Right atrium auricular region (tissue), 2 donors: ENCODE results near the gene SLC37A3. TPM values are rescaled to one million over a fixed set of nuclear protein-coding genes. Genes with fewer than 3 reads are reported as not detected.
"Not testable (repeated sequence)": the region's sequence is repeated elsewhere in the genome, so short reads cannot be mapped to it uniquely, and the experiment has no call there.

ENCODE experiments used
- DNase-seq: peaks from one replicate; pipeline ENCODE4 v3.0.0-alpha.2; 2019; ENCODE audit warnings: low spot score
- H3K27ac ChIP-seq, 2 donors: fragments of 200-600 bp; sonication (generic); 1 replicate in 1 of 2; 2 replicates in 1 of 2; pipeline ENCODE4 v1.5.1; 2016 to 2019
- H3K27me3 ChIP-seq, 2 donors: fragments of 200-600 bp; sonication (generic); one replicate each; pipeline versions ENCODE4 v1.5.1 to v1.6.0; 2017 to 2019
- H3K36me3 ChIP-seq: fragments of 200-600 bp; sonication (generic); one replicate; pipeline ENCODE4 v1.5.1; 2016
- H3K4me1 ChIP-seq, 2 donors: fragments of 200-600 bp; sonication (generic); one replicate each; pipeline versions ENCODE4 v1.5.1 to v1.6.0; 2017 to 2019
- H3K4me3 ChIP-seq, 2 donors: fragments of 200-600 bp; sonication (generic); 1 replicate in 1 of 2; 2 replicates in 1 of 2; pipeline ENCODE4 v1.5.1; 2017 to 2019; ENCODE audit warnings: mild to moderate bottlenecking in 1 of 2, moderate library complexity in 1 of 2
- H3K9me3 ChIP-seq, 2 donors: fragments of 200-600 bp; sonication (generic); one replicate each; pipeline ENCODE4 v1.5.1; 2019
- CTCF ChIP-seq, 2 donors: fragments of 200-600 bp; sonication (generic); IDR thresholded peaks; one replicate each; pipeline ENCODE4 v1.5.1; 2019; ENCODE audit warnings: antibody characterized with exemption in 2 of 2
- total RNA-seq, 2 donors: library from RNA; depleted of rRNA; stranded (reverse); fragments of >200 nt; gene quantifications; one replicate each; pipeline ENCODE4 v1.1.0, GENCODE V29; 2016

SLC37A3 gene
- total RNA-seq, 2 donors from 2014 or later, result 20.1 to 26.6 TPM

DNA sequence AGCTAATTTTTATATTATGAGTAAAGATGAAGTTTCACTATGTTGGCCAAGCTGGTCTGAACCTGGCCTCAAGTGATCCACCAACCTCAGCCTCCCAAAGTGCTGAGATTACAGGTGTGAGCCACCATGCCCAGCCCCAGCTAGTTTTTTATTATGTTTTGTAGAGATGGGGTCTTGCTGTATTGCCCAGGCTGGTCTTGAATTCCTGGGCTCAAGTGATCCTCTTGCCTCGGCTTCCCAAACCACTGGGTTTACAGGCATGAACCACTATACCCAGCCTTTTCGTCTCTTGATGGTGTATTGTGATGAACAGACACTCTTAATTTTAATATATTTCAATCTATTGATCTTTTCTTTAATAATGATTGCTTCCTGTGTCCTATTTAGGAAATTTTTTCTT is 23.2 kb upstream of the SLC37A3 start:
- Histone ChIP-seq H3K4me1 (no peaks in the 10 kb centered on the region), H3K27me3 (no peaks in the 10 kb centered on the region), H3K27ac (no peak overlapping the region), H3K36me3 (no peaks in the 10 kb centered on the region), H3K4me3 (no peak overlapping the region), H3K9me3 (no peaks in the 10 kb centered on the region)
- TF ChIP-seq CTCF (IDR thresholded peaks at IDR 0.05), result no peak
- no peak for DNase-seq

- Histone ChIP-seq H3K4me3 (no peak overlapping the region), H3K9me3 (no peaks in the 10 kb centered on the region), H3K4me1 (no peaks in the 10 kb centered on the region), H3K27ac (no peak overlapping the region), H3K27me3 (no peaks in the 10 kb centered on the region), H3K36me3 (no peaks in the 10 kb centered on the region)
- no peak for DNase-seq
- TF ChIP-seq CTCF (IDR thresholded peaks at IDR 0.05), result no peak
Observed at GRCh38 chr7:140418653-140419052, 20.3 kb upstream of the SLC37A3 start.

DNA sequence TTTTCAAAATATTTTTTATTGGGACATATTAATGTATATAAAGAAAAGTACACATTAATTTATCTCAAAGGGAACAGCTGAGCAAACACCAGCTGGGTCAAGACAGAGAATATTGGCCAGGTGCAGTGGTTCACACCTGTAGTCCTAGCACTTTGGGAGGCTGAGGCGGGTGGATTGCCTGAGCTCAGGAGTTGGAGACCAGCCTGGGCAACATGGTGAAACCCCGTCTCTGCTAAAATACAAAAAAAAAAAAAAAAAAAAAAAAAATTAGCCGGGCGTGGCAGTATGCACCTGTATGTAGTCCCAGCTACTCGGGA is 19.8 kb upstream of the SLC37A3 start:
- H3K27ac ChIP-seq, H3K9me3 ChIP-seq, H3K4me3 ChIP-seq, DNase-seq, H3K27me3 ChIP-seq, H3K36me3 ChIP-seq, H3K4me1 ChIP-seq: not testable (repeated sequence)

DNA sequence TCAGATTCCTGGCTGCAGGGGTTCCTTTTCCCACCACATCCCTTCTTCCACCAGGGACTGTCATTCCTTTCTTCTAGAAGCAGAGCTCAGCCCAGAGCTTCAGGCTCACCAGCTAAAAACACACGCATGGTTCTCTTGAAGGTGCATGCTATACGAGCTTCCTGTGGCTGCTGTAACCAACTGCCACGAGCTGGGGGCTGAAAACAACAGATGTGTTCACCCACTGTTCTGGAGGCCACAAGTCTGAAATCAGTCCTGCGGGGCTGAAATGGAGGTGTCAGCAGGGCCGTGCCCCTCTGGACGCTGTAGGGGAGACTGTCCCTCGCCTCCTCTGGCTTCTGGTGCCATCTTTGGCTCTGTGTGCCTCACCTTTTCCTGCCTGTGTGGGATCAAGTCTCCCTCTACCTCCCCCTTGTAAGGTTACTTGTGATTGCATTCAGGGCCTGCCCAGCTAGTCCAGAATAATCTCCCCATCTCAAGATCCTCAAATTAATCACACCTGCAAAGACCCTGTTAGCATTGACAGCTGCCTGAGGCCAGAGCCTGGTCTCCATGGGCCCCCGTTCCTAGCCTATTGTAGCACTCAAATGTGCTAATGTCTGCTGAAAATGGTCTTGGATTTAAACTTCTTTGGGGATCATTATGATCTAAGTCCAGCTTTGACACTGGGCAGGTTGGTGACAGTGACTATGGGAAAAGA is 19.3 kb upstream of the SLC37A3 start:
- no peaks in the 10 kb centered on the region for H3K36me3 ChIP-seq
- TF ChIP-seq CTCF (IDR thresholded peaks at IDR 0.05), result no peak
- no peak for DNase-seq

DNA sequence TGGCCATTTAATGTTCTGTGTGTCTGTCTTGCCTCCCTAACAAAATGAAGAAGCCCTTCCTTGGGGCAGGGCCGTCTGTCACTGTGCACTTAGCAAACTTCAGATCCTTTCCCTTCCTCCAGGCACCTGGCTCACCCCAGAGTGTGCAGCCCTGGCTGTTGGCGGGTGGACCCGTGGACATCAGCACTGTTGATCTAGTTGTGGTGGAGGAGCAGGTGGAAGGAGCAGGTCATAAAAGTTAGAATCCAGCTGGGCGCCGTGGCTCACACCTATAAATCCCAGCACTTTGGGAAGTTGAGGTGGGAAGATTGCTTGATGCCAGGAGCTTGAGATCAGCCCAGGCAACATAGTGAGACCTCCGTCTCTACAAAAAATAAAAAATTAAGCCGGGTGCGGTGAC is 18.2 kb upstream of the SLC37A3 start:
- Histone ChIP-seq H3K9me3 (no peaks in the 10 kb centered on the region), H3K36me3 (no peaks in the 10 kb centered on the region), H3K4me3 (no peak overlapping the region), H3K4me1 (no peaks in the 10 kb centered on the region), H3K27ac (no peak overlapping the region), H3K27me3 (no peaks in the 10 kb centered on the region)
- no peak for DNase-seq
- TF ChIP-seq CTCF (IDR thresholded peaks at IDR 0.05), result no peak

More for the DNA sequence above, 19.3 kb upstream of the SLC37A3 start:
- no peaks in the 10 kb centered on the region for H3K9me3 ChIP-seq
- no peak overlapping the region for H3K4me3 ChIP-seq
- H3K4me1 ChIP-seq, result no peaks in the 10 kb centered on the region
- H3K27me3 ChIP-seq, result no peaks in the 10 kb centered on the region
- H3K27ac ChIP-seq, result no peak overlapping the region

- H3K36me3 ChIP-seq, H3K4me3 ChIP-seq, H3K27me3 ChIP-seq, H3K4me1 ChIP-seq, H3K27ac ChIP-seq, DNase-seq, H3K9me3 ChIP-seq: not testable (repeated sequence)
Observed at GRCh38 chr7:140415816-140416215, 17.5 kb upstream of the SLC37A3 start.

DNA sequence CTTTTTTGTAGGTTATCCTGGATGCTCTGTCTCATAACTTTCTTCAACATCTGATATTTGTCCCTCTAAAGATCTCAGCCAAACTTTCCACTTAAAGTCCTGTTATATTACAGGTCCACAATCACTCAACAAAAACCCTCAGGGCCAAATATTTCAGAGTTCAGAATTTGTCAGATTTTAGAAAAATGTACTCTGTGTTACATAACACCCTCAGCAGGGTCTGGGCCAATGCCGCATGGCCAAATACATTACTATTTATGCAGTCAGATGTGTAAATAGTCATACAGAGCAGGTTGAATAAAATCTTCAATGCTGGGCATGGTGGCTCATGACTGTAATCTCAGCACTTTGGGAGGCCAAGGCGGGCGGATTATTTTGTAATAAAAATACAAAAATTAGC is 17.0 kb upstream of the SLC37A3 start:
- no peak for DNase-seq
- Histone ChIP-seq H3K36me3 (no peaks in the 10 kb centered on the region), H3K27ac (no peak overlapping the region), H3K4me3 (no peak overlapping the region), H3K4me1 (no peaks in the 10 kb centered on the region), H3K9me3 (no peaks in the 10 kb centered on the region), H3K27me3 (no peaks in the 10 kb centered on the region)
- no peak for TF ChIP-seq CTCF (IDR thresholded peaks at IDR 0.05)
